ENCODE data around the gene MACIR. TPM values are rescaled to one million over a fixed set of nuclear protein-coding genes. Genes with fewer than 3 reads are reported as not detected.

MACIR gene
- total RNA-seq, 1 experiment from 2014 or later = 25.2 TPM

DNA sequence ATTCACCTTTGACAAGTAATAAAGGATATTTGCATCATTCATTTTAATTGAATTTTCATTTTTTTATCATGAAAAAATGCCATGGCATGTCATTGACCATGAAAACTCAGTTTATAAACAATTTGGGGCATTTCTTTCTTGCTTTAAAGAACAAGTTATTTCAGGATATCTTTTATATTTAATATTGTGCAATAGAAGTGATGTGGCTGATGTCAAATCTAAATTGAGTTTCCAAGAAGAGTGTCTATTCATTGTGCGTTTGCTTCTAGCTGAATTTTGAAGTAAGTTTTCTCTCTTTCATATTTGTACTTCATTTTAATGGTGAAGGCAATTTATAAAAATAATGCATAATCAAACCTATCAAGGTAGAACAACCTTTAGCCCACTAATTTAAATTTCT, 30.5 kb downstream of the MACIR start:
- Mint-ChIP-seq H3K4me3 (ENCODE audit: low read depth, unreplicated experiment) (no peak overlapping the region), H3K9me3 (ENCODE audit: low read depth, unreplicated experiment) (no peaks in the 10 kb centered on the region), H3K4me1 (ENCODE audit: low read depth, unreplicated experiment) (no peaks in the 10 kb centered on the region), H3K36me3 (ENCODE audit: insufficient read depth, unreplicated experiment) (no peaks in the 10 kb centered on the region), H3K27me3 (ENCODE audit: unreplicated experiment) (no peaks in the 10 kb centered on the region), H3K27ac (ENCODE audit: unreplicated experiment) (no peak overlapping the region)
- intact Hi-C loops (cut with micrococcal nuclease; ENCODE audit: unreplicated experiment) = no loop called here
- TF ChIP-seq, protein P1, sequence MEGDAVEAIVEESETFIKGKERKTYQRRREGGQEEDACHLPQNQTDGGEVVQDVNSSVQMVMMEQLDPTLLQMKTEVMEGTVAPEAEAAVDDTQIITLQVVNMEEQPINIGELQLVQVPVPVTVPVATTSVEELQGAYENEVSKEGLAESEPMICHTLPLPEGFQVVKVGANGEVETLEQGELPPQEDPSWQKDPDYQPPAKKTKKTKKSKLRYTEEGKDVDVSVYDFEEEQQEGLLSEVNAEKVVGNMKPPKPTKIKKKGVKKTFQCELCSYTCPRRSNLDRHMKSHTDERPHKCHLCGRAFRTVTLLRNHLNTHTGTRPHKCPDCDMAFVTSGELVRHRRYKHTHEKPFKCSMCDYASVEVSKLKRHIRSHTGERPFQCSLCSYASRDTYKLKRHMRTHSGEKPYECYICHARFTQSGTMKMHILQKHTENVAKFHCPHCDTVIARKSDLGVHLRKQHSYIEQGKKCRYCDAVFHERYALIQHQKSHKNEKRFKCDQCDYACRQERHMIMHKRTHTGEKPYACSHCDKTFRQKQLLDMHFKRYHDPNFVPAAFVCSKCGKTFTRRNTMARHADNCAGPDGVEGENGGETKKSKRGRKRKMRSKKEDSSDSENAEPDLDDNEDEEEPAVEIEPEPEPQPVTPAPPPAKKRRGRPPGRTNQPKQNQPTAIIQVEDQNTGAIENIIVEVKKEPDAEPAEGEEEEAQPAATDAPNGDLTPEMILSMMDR (IDR thresholded peaks at IDR 0.05; ENCODE audit: unreplicated experiment) = no peak
- CTCF ChIA-PET = interaction anchor here (0.5 to 0.6 kb wide), 2 partner anchors 430 to 571 kb away, joined by 3 to 5 read pairs; no protein-coding TSS in a partner anchor
- no TSS peak for BruUV-seq (replicated peaks)
- no peak for DNase-seq

DNA sequence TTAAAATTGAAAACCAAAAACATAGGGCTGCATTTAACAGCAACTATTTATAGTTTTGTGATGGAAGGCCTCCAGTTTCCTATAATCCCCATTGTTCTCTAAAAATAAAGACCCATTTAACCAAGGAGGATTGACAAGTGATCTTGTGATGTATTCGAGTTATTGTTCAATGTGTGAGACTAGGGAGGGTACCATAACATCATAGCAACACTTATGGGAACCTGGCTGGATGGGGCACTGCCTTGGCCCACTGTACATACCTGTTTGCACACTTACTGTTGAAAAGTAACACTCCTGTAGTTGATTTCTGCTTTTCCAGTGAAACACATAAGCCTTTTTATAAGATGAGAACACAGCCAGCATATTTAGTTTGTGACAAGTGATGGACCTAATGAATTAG, 32.3 kb downstream of the MACIR start:
- TF ChIP-seq, protein P1 (IDR thresholded peaks at IDR 0.05; ENCODE audit: unreplicated experiment) = no peak
- Mint-ChIP-seq H3K9me3 (ENCODE audit: low read depth, unreplicated experiment) (no peaks in the 10 kb centered on the region), H3K27me3 (ENCODE audit: unreplicated experiment) (no peaks in the 10 kb centered on the region), H3K4me1 (ENCODE audit: low read depth, unreplicated experiment) (no peaks in the 10 kb centered on the region), H3K4me3 (ENCODE audit: low read depth, unreplicated experiment) (no peak overlapping the region), H3K36me3 (ENCODE audit: insufficient read depth, unreplicated experiment) (no peaks in the 10 kb centered on the region), H3K27ac (ENCODE audit: unreplicated experiment) (no peak overlapping the region)
- intact Hi-C loops (cut with micrococcal nuclease; ENCODE audit: unreplicated experiment) = no loop called here
- no peak for DNase-seq
- CTCF ChIA-PET = no interaction called here
- BruUV-seq (replicated peaks) = no TSS peak

- H3K27me3 Mint-ChIP-seq (ENCODE audit: unreplicated experiment) = no peaks in the 10 kb centered on the region
- intact Hi-C loops (cut with micrococcal nuclease; ENCODE audit: unreplicated experiment) = no loop called here
- CTCF ChIA-PET = no interaction called here
- TF ChIP-seq, protein P1 (IDR thresholded peaks at IDR 0.05; ENCODE audit: unreplicated experiment) = no peak
- no peaks in the 10 kb centered on the region for H3K4me1 Mint-ChIP-seq (ENCODE audit: low read depth, unreplicated experiment)
- no peak overlapping the region for H3K27ac Mint-ChIP-seq (ENCODE audit: unreplicated experiment)
- H3K4me3 Mint-ChIP-seq (ENCODE audit: low read depth, unreplicated experiment) = no peak overlapping the region
- no peaks in the 10 kb centered on the region for H3K36me3 Mint-ChIP-seq (ENCODE audit: insufficient read depth, unreplicated experiment)
- H3K9me3 Mint-ChIP-seq (ENCODE audit: low read depth, unreplicated experiment) = no peaks in the 10 kb centered on the region
- DNase-seq = no peak
- no TSS peak for BruUV-seq (replicated peaks)
Observed at GRCh38 chr5:103291606-103292005, 33.0 kb downstream of the MACIR start.

GRCh38 chr5:103293099-103293498, 34.5 kb downstream of the MACIR start:
- no peak overlapping the region for H3K27ac Mint-ChIP-seq (ENCODE audit: unreplicated experiment)
- no peak overlapping the region for H3K4me3 Mint-ChIP-seq (ENCODE audit: low read depth, unreplicated experiment)
- no peaks in the 10 kb centered on the region for H3K4me1 Mint-ChIP-seq (ENCODE audit: low read depth, unreplicated experiment)
- CTCF ChIA-PET = no interaction called here
- BruUV-seq (replicated peaks) = no TSS peak
- TF ChIP-seq, protein P1 (IDR thresholded peaks at IDR 0.05; ENCODE audit: unreplicated experiment) = no peak
- no peaks in the 10 kb centered on the region for H3K27me3 Mint-ChIP-seq (ENCODE audit: unreplicated experiment)
- intact Hi-C loops (cut with micrococcal nuclease; ENCODE audit: unreplicated experiment) = no loop called here
- H3K36me3 Mint-ChIP-seq (ENCODE audit: insufficient read depth, unreplicated experiment) = no peaks in the 10 kb centered on the region
- no peaks in the 10 kb centered on the region for H3K9me3 Mint-ChIP-seq (ENCODE audit: low read depth, unreplicated experiment)
- DNase-seq = no peak
